Adrenal gland (tissue), 5 donors: Measurements from ENCODE around the gene ACSS3.

Experiments used
- POLR2A ChIP-seq, 2 donors: fragments of 450-650 bp; IDR thresholded peaks; one replicate each; pipeline ENCODE4 v1.6.1; 2017; ENCODE audit warnings: antibody characterized with exemption in 2 of 2, mild to moderate bottlenecking in 2 of 2, moderate library complexity in 1 of 2
- TF ChIP-seq, protein P1 (sequence below), 6 experiments: fragments of 450-650 bp in 4 of 6; fragments of 200-600 bp in 2 of 6; sonication (generic) in 1 of 6; IDR thresholded peaks; 1 replicate in 5 of 6; 2 replicates in 1 of 6; pipeline versions ENCODE4 v1.5.1 to v1.8.0; 2016 to 2021; ENCODE audit warnings: antibody characterized with exemption in 6 of 6, mild to moderate bottlenecking in 2 of 6, moderate library complexity in 1 of 6
- donor health status: DM: no; HTN: no; CAD: no.

DNA sequence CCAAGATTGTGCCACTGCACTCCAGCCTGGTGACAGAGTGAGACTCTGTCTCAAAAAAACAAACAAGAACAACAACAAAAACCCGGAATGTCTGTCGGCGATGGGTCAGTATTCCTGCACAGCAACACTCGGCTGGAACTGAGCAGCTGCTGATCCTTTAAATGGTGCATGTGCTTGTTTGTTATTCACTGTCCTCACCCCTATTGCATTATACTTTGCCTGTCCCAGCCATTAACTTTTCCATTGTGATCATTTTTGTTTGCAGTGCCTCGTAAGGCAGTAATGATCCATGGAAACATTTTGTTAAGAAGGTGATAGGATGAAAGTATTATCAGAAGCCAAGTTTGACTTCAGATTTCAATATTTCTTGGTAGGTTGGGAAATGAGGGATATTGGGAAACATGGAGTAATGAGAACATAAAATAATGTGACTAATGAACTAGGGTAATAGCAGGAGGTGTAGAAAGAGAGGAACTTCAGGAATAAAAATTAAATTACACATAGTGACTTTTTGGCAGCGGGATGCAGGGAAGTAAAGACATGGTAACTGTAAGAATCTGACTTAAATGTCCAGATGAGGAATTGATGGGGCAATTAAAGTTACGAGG, 6.1 kb downstream of the ACSS3 start:
- TF ChIP-seq, protein P1, sequence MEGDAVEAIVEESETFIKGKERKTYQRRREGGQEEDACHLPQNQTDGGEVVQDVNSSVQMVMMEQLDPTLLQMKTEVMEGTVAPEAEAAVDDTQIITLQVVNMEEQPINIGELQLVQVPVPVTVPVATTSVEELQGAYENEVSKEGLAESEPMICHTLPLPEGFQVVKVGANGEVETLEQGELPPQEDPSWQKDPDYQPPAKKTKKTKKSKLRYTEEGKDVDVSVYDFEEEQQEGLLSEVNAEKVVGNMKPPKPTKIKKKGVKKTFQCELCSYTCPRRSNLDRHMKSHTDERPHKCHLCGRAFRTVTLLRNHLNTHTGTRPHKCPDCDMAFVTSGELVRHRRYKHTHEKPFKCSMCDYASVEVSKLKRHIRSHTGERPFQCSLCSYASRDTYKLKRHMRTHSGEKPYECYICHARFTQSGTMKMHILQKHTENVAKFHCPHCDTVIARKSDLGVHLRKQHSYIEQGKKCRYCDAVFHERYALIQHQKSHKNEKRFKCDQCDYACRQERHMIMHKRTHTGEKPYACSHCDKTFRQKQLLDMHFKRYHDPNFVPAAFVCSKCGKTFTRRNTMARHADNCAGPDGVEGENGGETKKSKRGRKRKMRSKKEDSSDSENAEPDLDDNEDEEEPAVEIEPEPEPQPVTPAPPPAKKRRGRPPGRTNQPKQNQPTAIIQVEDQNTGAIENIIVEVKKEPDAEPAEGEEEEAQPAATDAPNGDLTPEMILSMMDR (IDR thresholded peaks at IDR 0.05) = no peak
- TF ChIP-seq POLR2A (IDR thresholded peaks at IDR 0.05) = no peak
